ENCODE measurements around the gene AOPEP.

DNA sequence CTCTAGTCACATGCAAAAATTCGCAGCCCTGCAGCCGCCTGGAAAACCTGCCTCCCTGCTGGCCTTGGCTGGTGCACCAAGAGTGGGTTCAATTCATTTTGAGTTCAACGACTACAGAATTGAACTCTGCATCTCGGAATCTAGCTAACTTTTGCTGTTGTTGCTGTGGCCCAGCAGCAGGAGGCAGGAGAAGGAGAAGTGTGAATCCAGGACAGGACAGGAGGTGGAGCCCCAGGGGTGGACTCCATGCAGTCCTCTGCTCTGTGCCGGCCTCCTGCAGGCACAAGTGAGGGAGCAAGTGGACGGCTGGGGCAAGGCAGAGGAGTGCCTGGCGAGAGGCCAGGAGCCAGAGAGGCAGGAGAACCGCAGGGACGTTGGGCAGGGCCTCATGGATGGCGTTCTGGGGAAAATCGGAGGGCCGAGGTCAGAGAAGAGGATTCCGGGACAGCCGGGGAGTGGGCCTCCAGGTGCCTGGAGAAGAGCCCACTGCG lies 376.8 kb downstream of the AOPEP start:
- no peak for TF ChIP-seq POLR2A (IDR thresholded peaks at IDR 0.05)
- TF ChIP-seq, protein P1, sequence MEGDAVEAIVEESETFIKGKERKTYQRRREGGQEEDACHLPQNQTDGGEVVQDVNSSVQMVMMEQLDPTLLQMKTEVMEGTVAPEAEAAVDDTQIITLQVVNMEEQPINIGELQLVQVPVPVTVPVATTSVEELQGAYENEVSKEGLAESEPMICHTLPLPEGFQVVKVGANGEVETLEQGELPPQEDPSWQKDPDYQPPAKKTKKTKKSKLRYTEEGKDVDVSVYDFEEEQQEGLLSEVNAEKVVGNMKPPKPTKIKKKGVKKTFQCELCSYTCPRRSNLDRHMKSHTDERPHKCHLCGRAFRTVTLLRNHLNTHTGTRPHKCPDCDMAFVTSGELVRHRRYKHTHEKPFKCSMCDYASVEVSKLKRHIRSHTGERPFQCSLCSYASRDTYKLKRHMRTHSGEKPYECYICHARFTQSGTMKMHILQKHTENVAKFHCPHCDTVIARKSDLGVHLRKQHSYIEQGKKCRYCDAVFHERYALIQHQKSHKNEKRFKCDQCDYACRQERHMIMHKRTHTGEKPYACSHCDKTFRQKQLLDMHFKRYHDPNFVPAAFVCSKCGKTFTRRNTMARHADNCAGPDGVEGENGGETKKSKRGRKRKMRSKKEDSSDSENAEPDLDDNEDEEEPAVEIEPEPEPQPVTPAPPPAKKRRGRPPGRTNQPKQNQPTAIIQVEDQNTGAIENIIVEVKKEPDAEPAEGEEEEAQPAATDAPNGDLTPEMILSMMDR (IDR thresholded peaks at IDR 0.05): no peak

Measured in sigmoid colon (tissue), 3 donors.